Measurements from ENCODE around the gene CNOT2.
"Not testable (repeated sequence)": the region's sequence is repeated elsewhere in the genome, so short reads cannot be mapped to it uniquely, and the experiment has no call there.

CNOT2 gene

DNA sequence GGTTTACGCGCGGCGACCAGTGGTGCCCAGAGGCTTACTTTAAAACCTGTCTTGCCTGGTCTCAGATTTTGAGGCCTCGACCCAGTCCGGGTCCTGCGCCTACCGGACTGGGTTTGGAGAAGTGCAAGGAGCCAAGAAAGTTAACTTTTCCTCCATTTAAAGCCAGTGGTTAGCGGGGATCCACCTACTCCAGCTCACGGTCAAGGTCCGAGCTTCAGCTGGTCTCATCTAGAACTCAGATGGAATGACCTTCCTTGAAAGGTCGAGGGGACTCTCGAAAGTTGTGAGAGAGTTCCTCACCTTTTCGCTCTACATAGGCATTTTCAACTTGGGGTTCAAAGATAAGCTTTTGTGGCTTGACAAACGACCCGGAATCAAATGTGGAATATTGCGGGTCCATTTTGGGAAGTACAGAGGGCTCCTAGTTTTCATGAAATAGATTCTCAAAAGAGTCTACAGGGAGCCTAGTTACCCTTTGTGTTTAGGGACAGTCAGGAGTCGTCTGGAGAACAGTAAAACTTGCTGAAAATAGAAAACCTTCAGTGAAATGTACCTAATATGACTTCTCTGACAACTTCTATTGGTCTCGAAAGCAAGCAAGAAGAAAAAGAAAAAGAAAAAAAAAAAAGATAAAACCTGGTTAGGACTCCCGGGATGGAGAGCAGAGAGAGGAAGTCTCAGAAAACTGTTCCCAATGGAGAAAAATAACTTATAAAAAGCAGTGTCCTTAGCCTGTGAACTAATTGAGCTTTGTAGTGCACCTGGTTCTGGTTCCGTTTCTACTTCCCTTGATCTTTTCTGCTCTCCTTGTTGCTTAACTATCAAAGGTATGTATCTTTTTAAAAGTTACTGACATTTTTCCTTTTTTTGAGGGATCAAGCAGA lies 124.3 kb downstream of the CNOT2 start:
- Mint-ChIP-seq H3K27me3 (ENCODE audit: low read depth) (peaks cover 40% of the 10 kb centered on the region), H3K27ac (no peak overlapping the region), H3K9me3 (no peaks in the 10 kb centered on the region), H3K4me3 (peak overlapping the region; percentile 88), H3K4me1 (ENCODE audit: low read depth) (peaks cover 22% of the 10 kb centered on the region), H3K36me3 (ENCODE audit: low read depth) (no peaks in the 10 kb centered on the region)
- DNase-seq (ENCODE audit: low spot score), result no peak

DNA sequence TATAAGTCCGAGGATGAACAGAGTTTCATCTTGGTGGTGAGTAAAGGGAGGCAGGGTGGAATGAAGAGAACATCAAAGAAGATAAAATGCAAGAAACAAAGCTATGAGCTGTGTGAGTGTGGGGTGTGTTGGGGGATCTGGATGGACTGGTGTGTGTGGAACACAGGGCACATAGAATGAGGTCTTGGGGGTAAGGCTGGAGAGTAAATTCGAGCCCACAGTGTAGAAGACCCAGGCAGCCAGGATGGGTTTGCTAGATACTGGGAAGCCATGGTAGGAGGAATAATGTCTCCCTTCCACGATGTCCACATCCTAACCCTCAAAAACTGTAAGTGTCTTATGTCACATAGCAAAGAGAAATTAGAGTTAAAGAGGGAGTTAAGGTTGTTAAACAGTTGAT lies 129.6 kb downstream of the CNOT2 start:
- DNase-seq (ENCODE audit: low spot score), result no peak
- Mint-ChIP-seq H3K4me1 (ENCODE audit: low read depth) (no peaks in the 10 kb centered on the region), H3K4me3 (no peak overlapping the region), H3K27ac (no peak overlapping the region), H3K9me3 (no peaks in the 10 kb centered on the region), H3K27me3 (ENCODE audit: low read depth) (peaks cover 15% of the 10 kb centered on the region), H3K36me3 (ENCODE audit: low read depth) (no peaks in the 10 kb centered on the region)

GRCh38 chr12:70379846-70380245 lies 136.6 kb downstream of the CNOT2 start:
- Mint-ChIP-seq H3K27me3 (ENCODE audit: low read depth) (peaks cover 5% of the 10 kb centered on the region), H3K36me3 (ENCODE audit: low read depth) (peaks cover 2% of the 10 kb centered on the region), H3K9me3 (peaks cover 4% of the 10 kb centered on the region), H3K4me3 (no peak overlapping the region), H3K4me1 (ENCODE audit: low read depth) (peaks cover 8% of the 10 kb centered on the region), H3K27ac (peak overlapping the region; percentile 41)
- no peak for DNase-seq (ENCODE audit: low spot score)

DNA sequence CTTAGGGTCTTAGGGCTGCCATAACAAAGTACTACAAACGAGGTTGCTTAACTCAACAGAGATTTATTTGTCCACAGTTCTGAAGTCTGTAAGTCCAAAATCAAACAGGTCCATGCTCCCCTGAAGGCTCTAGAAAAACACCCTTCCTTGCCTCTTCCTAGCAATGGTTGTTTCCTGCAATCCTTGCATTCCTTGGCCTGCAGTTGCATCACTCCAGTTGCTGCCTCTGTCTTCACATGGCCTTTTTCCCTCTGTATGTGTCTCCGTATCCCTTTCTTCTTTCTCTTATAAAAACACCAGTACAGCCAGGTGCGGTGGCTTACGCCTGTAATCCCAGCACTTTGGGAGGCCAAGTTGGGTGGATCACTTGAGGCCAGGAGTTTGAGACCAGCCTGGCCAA lies 140.3 kb downstream of the CNOT2 start:
- Mint-ChIP-seq H3K36me3 (ENCODE audit: low read depth) (no peaks in the 10 kb centered on the region), H3K4me3 (no peak overlapping the region)

DNA sequence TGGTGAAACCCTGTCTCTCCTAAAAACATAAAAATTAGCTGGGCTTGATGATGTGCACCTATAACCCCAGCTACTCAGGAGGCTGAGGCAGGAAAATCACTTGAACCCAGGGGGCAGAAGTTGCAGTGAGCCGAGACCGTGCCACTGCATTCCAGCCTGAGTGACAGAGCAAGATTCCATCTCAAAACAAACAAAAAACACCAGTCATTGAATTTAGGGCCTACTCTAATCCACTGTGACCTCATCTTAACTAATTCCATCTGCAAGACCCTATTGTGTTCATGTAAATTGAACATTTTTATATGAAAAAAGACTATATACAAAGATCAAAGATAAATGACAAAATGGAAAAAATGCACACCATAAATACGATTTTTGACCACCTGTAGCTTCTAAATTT lies 140.7 kb downstream of the CNOT2 start:
- H3K36me3 Mint-ChIP-seq (ENCODE audit: low read depth), result no peaks in the 10 kb centered on the region
- peaks cover 4% of the 10 kb centered on the region for H3K9me3 Mint-ChIP-seq
- no peaks in the 10 kb centered on the region for H3K27me3 Mint-ChIP-seq (ENCODE audit: low read depth)
- peaks cover 6% of the 10 kb centered on the region for H3K4me1 Mint-ChIP-seq (ENCODE audit: low read depth)
- no peak overlapping the region for H3K4me3 Mint-ChIP-seq
- H3K27ac Mint-ChIP-seq, result no peak overlapping the region
- DNase-seq (ENCODE audit: low spot score), result no peak

More for the DNA sequence above, 140.3 kb downstream of the CNOT2 start:
- no peaks in the 10 kb centered on the region for H3K27me3 Mint-ChIP-seq (ENCODE audit: low read depth)
- no peak overlapping the region for H3K27ac Mint-ChIP-seq
- DNase-seq (ENCODE audit: low spot score), result no peak
- peaks cover 4% of the 10 kb centered on the region for H3K9me3 Mint-ChIP-seq
- peaks cover 8% of the 10 kb centered on the region for H3K4me1 Mint-ChIP-seq (ENCODE audit: low read depth)

GRCh38 chr12:70386771-70387170 lies 143.5 kb downstream of the CNOT2 start:
- DNase-seq (ENCODE audit: low spot score), result no peak
- H3K4me3 Mint-ChIP-seq, result no peak overlapping the region
- no peaks in the 10 kb centered on the region for H3K27me3 Mint-ChIP-seq (ENCODE audit: low read depth)
- no peak overlapping the region for H3K27ac Mint-ChIP-seq
- H3K4me1 Mint-ChIP-seq (ENCODE audit: low read depth), result no peaks in the 10 kb centered on the region
- H3K36me3 Mint-ChIP-seq (ENCODE audit: low read depth), result no peaks in the 10 kb centered on the region
- no peaks in the 10 kb centered on the region for H3K9me3 Mint-ChIP-seq

DNA sequence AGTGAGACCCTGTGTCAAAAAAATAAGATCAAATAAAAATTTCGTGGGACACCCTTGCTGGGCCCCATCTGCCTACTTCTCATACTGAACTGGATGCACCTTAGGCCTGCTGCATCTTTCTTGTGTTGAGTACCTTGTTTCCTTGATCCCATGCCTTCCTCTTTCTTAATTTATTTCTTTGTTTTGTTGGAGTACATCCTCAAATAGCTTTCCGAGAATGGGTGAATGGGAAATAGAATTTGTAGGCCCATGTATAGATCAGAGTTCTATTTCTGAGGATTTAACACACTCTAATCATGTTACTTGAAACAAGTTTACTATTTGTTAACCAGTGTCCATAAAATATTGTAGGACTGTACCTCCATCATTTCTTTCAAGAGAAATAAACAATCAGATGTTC lies 146.4 kb downstream of the CNOT2 start:
- Mint-ChIP-seq H3K36me3 (ENCODE audit: low read depth) (no peaks in the 10 kb centered on the region), H3K27me3 (ENCODE audit: low read depth) (no peaks in the 10 kb centered on the region), H3K27ac (no peak overlapping the region), H3K4me3 (no peak overlapping the region), H3K4me1 (ENCODE audit: low read depth) (no peaks in the 10 kb centered on the region), H3K9me3 (no peaks in the 10 kb centered on the region)
- DNase-seq (ENCODE audit: low spot score), result no peak

DNA sequence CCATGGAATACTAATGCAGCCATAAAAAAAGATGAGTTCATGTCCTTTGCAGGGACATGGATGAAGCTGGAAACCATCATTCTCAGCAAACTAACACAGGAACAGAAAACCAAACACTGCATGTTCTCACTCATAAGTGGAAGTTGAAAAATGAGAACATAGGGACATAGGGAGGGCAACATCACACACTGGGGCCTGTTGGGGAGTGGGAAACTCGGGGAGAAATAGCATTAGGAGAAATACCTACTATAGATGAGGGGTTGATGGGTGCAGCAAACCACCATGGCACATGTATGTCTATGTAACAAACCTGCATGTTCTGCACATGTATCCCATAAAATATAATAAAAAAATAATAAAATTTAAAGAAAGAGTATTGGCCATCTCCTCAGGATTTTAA lies 149.4 kb downstream of the CNOT2 start:
- H3K4me1 Mint-ChIP-seq (ENCODE audit: low read depth); H3K27ac Mint-ChIP-seq; H3K27me3 Mint-ChIP-seq (ENCODE audit: low read depth); H3K36me3 Mint-ChIP-seq (ENCODE audit: low read depth); H3K9me3 Mint-ChIP-seq; DNase-seq (ENCODE audit: low spot score); H3K4me3 Mint-ChIP-seq: not testable (repeated sequence)

DNA sequence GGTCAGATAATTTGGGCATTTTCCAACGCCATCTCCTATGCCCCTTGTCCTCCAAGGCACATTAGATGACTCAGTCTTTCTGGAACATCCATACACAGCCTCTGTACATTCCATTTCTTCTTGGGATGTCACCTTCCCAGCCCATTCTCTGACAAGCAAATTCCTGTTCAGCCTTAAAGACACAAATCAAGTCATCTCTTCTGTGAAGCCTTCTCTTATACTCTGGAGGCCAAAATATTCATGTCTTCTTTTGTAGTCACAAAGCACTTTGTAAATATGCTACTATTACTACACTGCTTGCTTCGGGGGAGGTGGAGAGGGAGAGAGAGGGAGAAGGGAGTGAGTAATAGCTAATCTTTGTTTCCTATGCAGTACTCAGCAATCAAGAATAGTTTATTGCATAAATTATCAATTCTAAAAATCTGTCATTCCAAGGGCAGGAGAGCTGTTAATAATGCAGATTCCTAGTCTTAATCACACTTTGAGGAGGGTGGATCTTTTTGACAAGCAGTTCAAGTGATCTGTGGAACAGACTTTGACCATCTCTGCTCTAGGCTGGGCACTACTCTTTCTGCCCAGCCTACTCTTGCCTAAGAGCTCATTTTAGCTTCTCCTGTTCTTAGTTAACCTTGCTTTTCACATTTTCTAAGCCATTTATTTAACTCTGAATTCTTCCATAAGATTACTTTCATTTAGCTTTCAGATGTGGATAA lies 150.7 kb downstream of the CNOT2 start:
- DNase-seq (ENCODE audit: low spot score), result no peak
- no peaks in the 10 kb centered on the region for H3K9me3 Mint-ChIP-seq
- H3K4me3 Mint-ChIP-seq, result no peak overlapping the region
- H3K27me3 Mint-ChIP-seq (ENCODE audit: low read depth), result no peaks in the 10 kb centered on the region
- H3K27ac Mint-ChIP-seq, result no peak overlapping the region
- no peaks in the 10 kb centered on the region for H3K36me3 Mint-ChIP-seq (ENCODE audit: low read depth)
- no peaks in the 10 kb centered on the region for H3K4me1 Mint-ChIP-seq (ENCODE audit: low read depth)

GRCh38 chr12:70398002-70398401 lies 154.8 kb downstream of the CNOT2 start:
- peaks cover 2% of the 10 kb centered on the region for H3K36me3 Mint-ChIP-seq (ENCODE audit: low read depth)
- no peak overlapping the region for H3K27ac Mint-ChIP-seq
- no peaks in the 10 kb centered on the region for H3K9me3 Mint-ChIP-seq
- no peak overlapping the region for H3K4me3 Mint-ChIP-seq
- no peaks in the 10 kb centered on the region for H3K4me1 Mint-ChIP-seq (ENCODE audit: low read depth)
- H3K27me3 Mint-ChIP-seq (ENCODE audit: low read depth), result no peaks in the 10 kb centered on the region
- DNase-seq (ENCODE audit: low spot score), result no peak

DNA sequence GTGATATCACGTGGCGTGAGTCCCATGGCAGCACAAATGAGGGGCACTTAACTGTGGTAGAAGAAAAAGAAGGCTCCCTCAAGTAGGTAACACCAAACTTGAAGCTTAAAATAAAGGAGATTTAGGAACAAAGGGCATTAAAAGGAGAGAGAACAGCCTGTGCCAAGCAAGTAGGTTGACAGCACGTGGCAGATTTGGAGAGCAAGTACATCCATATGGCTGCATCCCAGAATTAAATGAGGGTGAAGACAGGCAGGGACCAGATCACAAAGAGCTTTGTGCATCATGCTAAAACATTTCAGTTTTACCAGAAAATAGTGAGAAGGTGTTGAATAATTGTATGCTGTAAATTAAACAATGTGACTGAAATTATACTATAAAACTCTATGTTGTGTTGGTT lies 155.6 kb downstream of the CNOT2 start:
- H3K27ac Mint-ChIP-seq, result no peak overlapping the region
- no peaks in the 10 kb centered on the region for H3K27me3 Mint-ChIP-seq (ENCODE audit: low read depth)
- H3K4me1 Mint-ChIP-seq (ENCODE audit: low read depth), result no peaks in the 10 kb centered on the region
- H3K9me3 Mint-ChIP-seq, result no peaks in the 10 kb centered on the region
- no peak for DNase-seq (ENCODE audit: low spot score)
- H3K36me3 Mint-ChIP-seq (ENCODE audit: low read depth), result peaks cover 2% of the 10 kb centered on the region
- no peak overlapping the region for H3K4me3 Mint-ChIP-seq

DNA sequence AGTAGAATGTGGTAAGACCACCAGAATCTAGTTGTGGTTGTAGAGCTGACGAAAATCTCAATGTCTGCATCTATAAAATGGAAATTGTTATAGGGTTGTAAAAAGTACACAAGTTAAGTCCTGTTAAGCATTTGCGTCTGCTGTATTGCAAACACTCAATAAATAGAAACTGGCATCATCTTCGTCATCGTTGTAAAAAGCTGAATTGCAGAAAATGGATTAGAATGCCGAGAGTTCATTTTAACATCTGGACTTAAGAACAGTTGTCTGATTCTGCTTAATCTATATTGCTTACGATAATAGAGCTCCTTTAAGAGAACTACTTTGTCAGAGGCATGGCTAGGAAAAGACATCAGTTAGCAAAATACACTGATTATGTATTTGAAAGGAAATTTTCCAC lies 156.1 kb downstream of the CNOT2 start:
- Mint-ChIP-seq H3K9me3 (no peaks in the 10 kb centered on the region), H3K27ac (no peak overlapping the region), H3K4me3 (no peak overlapping the region), H3K27me3 (ENCODE audit: low read depth) (no peaks in the 10 kb centered on the region), H3K36me3 (ENCODE audit: low read depth) (peaks cover 2% of the 10 kb centered on the region), H3K4me1 (ENCODE audit: low read depth) (no peaks in the 10 kb centered on the region)
- DNase-seq (ENCODE audit: low spot score), result no peak

DNA sequence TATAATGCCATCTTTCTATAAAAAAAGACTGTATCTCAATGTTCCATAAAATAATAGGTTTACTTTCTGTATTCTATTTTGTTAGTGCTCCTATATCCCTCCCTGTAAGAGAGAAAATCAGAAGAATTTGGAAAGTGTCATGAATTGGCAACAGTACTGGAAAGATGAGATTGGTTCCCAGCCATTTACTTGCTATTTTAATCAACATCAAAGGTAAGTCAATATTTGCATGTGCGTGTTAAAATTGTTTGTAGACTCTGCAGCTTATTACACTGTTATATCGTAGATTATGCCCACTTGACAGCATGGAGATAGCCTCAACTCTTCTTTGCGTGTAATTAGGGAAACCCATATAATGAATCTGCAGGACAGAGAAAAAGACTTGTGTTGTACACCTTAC lies 156.9 kb downstream of the CNOT2 start:
- Mint-ChIP-seq H3K27me3 (ENCODE audit: low read depth) (no peaks in the 10 kb centered on the region), H3K36me3 (ENCODE audit: low read depth) (peaks cover 2% of the 10 kb centered on the region), H3K4me1 (ENCODE audit: low read depth) (no peaks in the 10 kb centered on the region), H3K9me3 (no peaks in the 10 kb centered on the region), H3K4me3 (no peak overlapping the region), H3K27ac (no peak overlapping the region)
- DNase-seq (ENCODE audit: low spot score), result no peak

DNA sequence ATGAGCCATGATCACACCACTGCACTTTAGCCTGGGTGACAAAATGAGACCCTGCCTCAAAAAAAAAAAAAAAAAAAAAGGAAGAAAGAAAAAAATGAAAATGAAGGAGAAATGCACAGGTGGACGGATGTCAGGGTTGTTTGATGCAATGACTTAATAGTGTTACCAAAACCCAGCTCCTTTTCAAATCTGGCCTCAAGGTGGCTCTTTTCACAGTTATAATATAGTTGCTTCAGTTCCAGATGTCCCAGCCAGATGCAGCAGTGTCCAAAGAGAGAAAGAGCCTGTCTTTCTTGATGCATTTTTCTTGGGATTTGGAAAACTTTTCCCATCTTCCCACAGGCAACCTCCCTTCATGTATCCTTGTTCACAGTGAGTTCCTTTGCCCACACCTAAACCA lies 159.4 kb downstream of the CNOT2 start:
- Mint-ChIP-seq H3K27ac (no peak overlapping the region), H3K4me1 (ENCODE audit: low read depth) (no peaks in the 10 kb centered on the region), H3K4me3 (no peak overlapping the region), H3K36me3 (ENCODE audit: low read depth) (peaks cover 2% of the 10 kb centered on the region), H3K27me3 (ENCODE audit: low read depth) (no peaks in the 10 kb centered on the region), H3K9me3 (no peaks in the 10 kb centered on the region)
- DNase-seq (ENCODE audit: low spot score), result no peak
